Neural progenitor cell (in vitro differentiated cells): ENCODE data around the gene TEX19. TPM values are rescaled to one million over a fixed set of nuclear protein-coding genes. Genes with fewer than 3 reads are reported as not detected.

Experiments used
- DNase-seq: peaks from one replicate; pipeline ENCODE4 v3.0.0-alpha.2; 2016; ENCODE audit warnings: low spot score
- H2AFZ ChIP-seq: fragments of 200-600 bp; sonication (generic); replicated peaks from 2 replicates; pipeline ENCODE4 v1.6.1; 2016; ENCODE audit warnings: antibody characterized with exemption
- H3F3A ChIP-seq: fragments of 200-600 bp; sonication (generic); 2 replicates; pipeline ENCODE4 v1.6.1; 2016; ENCODE audit warnings: antibody characterized with exemption, low read depth
- H3K27ac ChIP-seq: fragments of 200-600 bp; sonication (generic); 2 replicates; pipeline ENCODE4 v1.5.1; 2016; ENCODE audit warnings: mild to moderate bottlenecking
- H3K27me3 ChIP-seq: fragments of 200-600 bp; sonication (generic); 2 replicates; pipeline ENCODE4 v1.6.1; 2016; ENCODE audit warnings: mild to moderate bottlenecking, moderate library complexity
- H3K36me3 ChIP-seq: fragments of 200-600 bp; sonication (generic); 2 replicates; pipeline ENCODE4 v1.5.1; 2016
- H3K4me1 ChIP-seq: fragments of 200-600 bp; sonication (generic); 2 replicates; pipeline ENCODE4 v1.6.1; 2016; ENCODE audit warnings: mixed run types
- H3K4me2 ChIP-seq: fragments of 200-600 bp; sonication (generic); 2 replicates; pipeline ENCODE4 v1.6.1; 2016
- H3K4me3 ChIP-seq: fragments of 200-600 bp; sonication (generic); 2 replicates; pipeline ENCODE4 v1.5.1; 2016
- H3K79me2 ChIP-seq: fragments of 200-600 bp; sonication (generic); 2 replicates; pipeline ENCODE4 v1.6.1; 2016; ENCODE audit warnings: low read depth
- H3K9ac ChIP-seq: fragments of 200-600 bp; sonication (generic); 2 replicates; pipeline ENCODE4 v1.6.1; 2016
- H3K9me3 ChIP-seq: fragments of 200-600 bp; sonication (generic); 2 replicates; pipeline ENCODE4 v1.5.1; 2016; ENCODE audit warnings: low read depth
- H4K20me1 ChIP-seq: fragments of 200-600 bp; sonication (generic); 2 replicates; pipeline ENCODE4 v1.6.1; 2016; ENCODE audit warnings: low read depth
- H3K27ac Mint-ChIP-seq: 3 replicates; pipeline ENCODE4 v1.8.0; 2021; ENCODE audit warnings: mixed read lengths
- H3K27me3 Mint-ChIP-seq: 2 replicates; pipeline ENCODE4 v1.8.0; 2022; ENCODE audit warnings: low read depth, mild to moderate bottlenecking, inconsistent platforms, moderate library complexity, mixed read lengths; ENCODE audit not compliant: insufficient read depth
- H3K36me3 Mint-ChIP-seq: 3 replicates; pipeline ENCODE4 v1.8.0; 2021; ENCODE audit warnings: mixed read lengths
- H3K4me1 Mint-ChIP-seq: 3 replicates; pipeline ENCODE4 v1.8.0; 2021; ENCODE audit warnings: mixed read lengths
- H3K4me3 Mint-ChIP-seq: 3 replicates; pipeline ENCODE4 v1.8.0; 2021; ENCODE audit warnings: mild to moderate bottlenecking, moderate library complexity, mixed read lengths
- H3K9me3 Mint-ChIP-seq: 3 replicates; pipeline ENCODE4 v1.8.0; 2020; ENCODE audit warnings: mixed read lengths
- EZH2 ChIP-seq: fragments of 200-600 bp; sonication (generic); IDR thresholded peaks from 2 replicates; pipeline ENCODE4 v1.6.1; 2017; ENCODE audit warnings: antibody characterized with exemption, mild to moderate bottlenecking, moderate library complexity
- EZH2phosphoT487 ChIP-seq: fragments of 200-600 bp; sonication (generic); IDR thresholded peaks from 2 replicates; pipeline ENCODE4 v1.6.1; 2017; ENCODE audit warnings: antibody characterized with exemption
- total RNA-seq: library from RNA; depleted of rRNA; stranded (reverse); fragments of >200 nt; gene quantifications from 2 replicates; pipeline ENCODE4 v1.2.3, GENCODE V29; 2015; ENCODE audit warnings: low replicate concordance
- TF ChIP-seq, protein P1 (sequence below): fragments of 200-600 bp; sonication (generic); IDR thresholded peaks from 2 replicates; pipeline ENCODE4 v1.5.1; 2017; ENCODE audit warnings: antibody characterized with exemption, mild to moderate bottlenecking

Gene TEX19
- total RNA-seq, 1 donor from 2014 or later = not detected

DNA sequence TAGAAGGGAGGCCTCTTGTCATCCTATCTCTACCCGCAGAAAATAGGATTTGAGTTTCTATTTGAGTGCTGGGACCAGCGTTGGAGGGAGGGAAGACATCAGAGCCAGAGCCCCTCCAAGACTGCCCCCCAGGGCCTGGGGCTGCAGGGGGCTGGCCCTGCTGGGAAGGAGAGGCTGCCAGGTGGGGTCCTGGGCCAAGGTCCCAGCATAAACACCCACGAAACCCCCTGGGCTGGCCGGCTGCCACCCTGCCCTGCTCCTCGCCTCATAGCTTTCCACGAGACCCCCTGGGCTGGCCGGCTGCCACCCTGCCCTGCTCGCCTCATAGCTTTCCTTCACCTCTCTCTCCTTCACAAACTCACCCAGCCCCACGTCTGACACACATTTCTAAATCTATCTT lies 10.6 kb upstream of the TEX19 start:
- H4K20me1 ChIP-seq = no peaks in the 10 kb centered on the region
- H2AFZ ChIP-seq = no peak overlapping the region
- no peak for DNase-seq
- H3F3A ChIP-seq = peaks cover 3% of the 10 kb centered on the region
- no peak overlapping the region for H3K9ac ChIP-seq
- H3K79me2 ChIP-seq = no peaks in the 10 kb centered on the region
- H3K36me3 ChIP-seq = no peaks in the 10 kb centered on the region
- no peaks in the 10 kb centered on the region for H3K27me3 ChIP-seq
- H3K4me2 ChIP-seq = no peak overlapping the region
- H3K4me3 ChIP-seq = no peak overlapping the region
- H3K27ac Mint-ChIP-seq = no peak overlapping the region
- no peaks in the 10 kb centered on the region for H3K36me3 Mint-ChIP-seq
- TF ChIP-seq EZH2 = no peak
- TF ChIP-seq EZH2phosphoT487 = no peak
- TF ChIP-seq, protein P1, sequence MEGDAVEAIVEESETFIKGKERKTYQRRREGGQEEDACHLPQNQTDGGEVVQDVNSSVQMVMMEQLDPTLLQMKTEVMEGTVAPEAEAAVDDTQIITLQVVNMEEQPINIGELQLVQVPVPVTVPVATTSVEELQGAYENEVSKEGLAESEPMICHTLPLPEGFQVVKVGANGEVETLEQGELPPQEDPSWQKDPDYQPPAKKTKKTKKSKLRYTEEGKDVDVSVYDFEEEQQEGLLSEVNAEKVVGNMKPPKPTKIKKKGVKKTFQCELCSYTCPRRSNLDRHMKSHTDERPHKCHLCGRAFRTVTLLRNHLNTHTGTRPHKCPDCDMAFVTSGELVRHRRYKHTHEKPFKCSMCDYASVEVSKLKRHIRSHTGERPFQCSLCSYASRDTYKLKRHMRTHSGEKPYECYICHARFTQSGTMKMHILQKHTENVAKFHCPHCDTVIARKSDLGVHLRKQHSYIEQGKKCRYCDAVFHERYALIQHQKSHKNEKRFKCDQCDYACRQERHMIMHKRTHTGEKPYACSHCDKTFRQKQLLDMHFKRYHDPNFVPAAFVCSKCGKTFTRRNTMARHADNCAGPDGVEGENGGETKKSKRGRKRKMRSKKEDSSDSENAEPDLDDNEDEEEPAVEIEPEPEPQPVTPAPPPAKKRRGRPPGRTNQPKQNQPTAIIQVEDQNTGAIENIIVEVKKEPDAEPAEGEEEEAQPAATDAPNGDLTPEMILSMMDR = no peak
- H3K4me1 ChIP-seq = peaks cover 9% of the 10 kb centered on the region
- H3K9me3 ChIP-seq = no peaks in the 10 kb centered on the region
- H3K27me3 Mint-ChIP-seq = peaks cover 5% of the 10 kb centered on the region
- H3K4me1 Mint-ChIP-seq = peaks cover 31% of the 10 kb centered on the region
- H3K9me3 Mint-ChIP-seq = no peaks in the 10 kb centered on the region
- peak overlapping the region; percentile 33 for H3K4me3 Mint-ChIP-seq
- no peak overlapping the region for H3K27ac ChIP-seq

DNA sequence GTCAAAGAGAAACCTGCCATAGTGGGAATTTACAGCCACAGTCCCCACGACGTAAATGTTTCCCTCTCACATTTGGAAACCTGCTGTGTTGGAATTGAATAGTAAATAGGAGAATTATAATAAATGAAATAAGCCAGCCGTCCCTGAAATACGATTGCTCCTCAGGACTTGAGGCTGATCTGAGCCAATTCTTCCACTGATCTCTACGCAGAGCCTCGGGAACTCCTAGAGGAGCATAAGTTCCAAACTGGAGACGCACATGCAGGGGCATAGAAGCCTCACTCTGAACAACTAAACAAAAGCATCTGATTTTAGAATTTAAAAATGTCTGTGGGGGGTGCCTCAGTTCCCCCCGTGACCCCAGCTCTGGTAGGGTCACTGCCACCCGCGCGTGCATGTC lies 10.2 kb upstream of the TEX19 start:
- Mint-ChIP-seq H3K9me3 (no peaks in the 10 kb centered on the region), H3K36me3 (no peaks in the 10 kb centered on the region), H3K4me1 (peaks cover 28% of the 10 kb centered on the region), H3K4me3 (peak overlapping the region; percentile 33), H3K27ac (no peak overlapping the region), H3K27me3 (peaks cover 5% of the 10 kb centered on the region)
- no peak overlapping the region for H3K27ac ChIP-seq
- no peaks in the 10 kb centered on the region for H3K9me3 ChIP-seq
- no peaks in the 10 kb centered on the region for H3F3A ChIP-seq
- H3K9ac ChIP-seq = no peak overlapping the region
- no peak for DNase-seq
- no peak for TF ChIP-seq EZH2phosphoT487
- TF ChIP-seq, protein P1 = no peak
- no peak for TF ChIP-seq EZH2
- no peaks in the 10 kb centered on the region for H4K20me1 ChIP-seq
- H3K4me2 ChIP-seq = no peak overlapping the region
- H2AFZ ChIP-seq = no peak overlapping the region
- H3K4me3 ChIP-seq = no peak overlapping the region
- H3K27me3 ChIP-seq = no peaks in the 10 kb centered on the region
- peaks cover 9% of the 10 kb centered on the region for H3K4me1 ChIP-seq
- H3K79me2 ChIP-seq = no peaks in the 10 kb centered on the region
- no peaks in the 10 kb centered on the region for H3K36me3 ChIP-seq

DNA sequence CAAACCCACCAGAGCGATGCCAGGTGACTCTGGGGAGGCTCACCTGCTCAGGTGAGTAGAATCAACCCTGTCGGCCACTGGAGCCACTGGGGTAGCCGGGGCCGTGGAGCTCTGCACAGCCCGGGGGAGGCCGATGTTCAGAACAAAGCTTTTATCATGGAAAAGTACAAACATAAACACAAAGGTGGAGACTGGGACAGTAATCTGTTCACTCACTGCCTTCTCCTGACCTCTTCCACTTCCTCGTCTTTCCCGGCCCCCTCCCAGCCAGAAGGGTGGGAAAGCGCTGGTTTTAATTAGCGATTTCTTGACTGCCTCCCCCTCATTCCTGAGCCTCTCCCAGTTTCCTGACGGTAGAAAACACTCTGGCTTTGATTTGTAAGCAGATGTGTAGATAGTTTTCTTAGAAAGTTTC lies 9.8 kb upstream of the TEX19 start:
- Histone ChIP-seq H3K27ac (no peak overlapping the region), H3K4me3 (no peak overlapping the region), H3K36me3 (no peaks in the 10 kb centered on the region), H3F3A (no peaks in the 10 kb centered on the region), H3K79me2 (no peaks in the 10 kb centered on the region), H4K20me1 (no peaks in the 10 kb centered on the region), H3K4me1 (peaks cover 9% of the 10 kb centered on the region), H3K9ac (no peak overlapping the region), H3K27me3 (no peaks in the 10 kb centered on the region), H3K9me3 (no peaks in the 10 kb centered on the region), H3K4me2 (no peak overlapping the region), H2AFZ (no peak overlapping the region)
- peaks cover 7% of the 10 kb centered on the region for H3K27me3 Mint-ChIP-seq
- DNase-seq = no peak
- H3K9me3 Mint-ChIP-seq = no peaks in the 10 kb centered on the region
- TF ChIP-seq, protein P1 = no peak
- TF ChIP-seq EZH2 (no peak), EZH2phosphoT487 (no peak)
- H3K27ac Mint-ChIP-seq = peak overlapping the region; percentile 61
- H3K4me3 Mint-ChIP-seq = no peak overlapping the region
- peaks cover 28% of the 10 kb centered on the region for H3K4me1 Mint-ChIP-seq
- no peaks in the 10 kb centered on the region for H3K36me3 Mint-ChIP-seq
